GM18907 (cell line): ENCODE results near the gene OR4F3.
"Not testable (repeated sequence)": the region's sequence is repeated elsewhere in the genome, so short reads cannot be mapped to it uniquely, and the experiment has no call there.

Source experiments
- ATAC-seq: cut with Tn5 transposase; IDR thresholded peaks from one replicate; pipeline ENCODE4 v1.9.1; 2021; ENCODE audit warnings: mild to moderate bottlenecking, moderate library complexity; ENCODE audit not compliant: unreplicated experiment

Gene OR4F3

GRCh38 chr5:181366968-181367367, at the start of gene OR4F3:
OR4F3 (plus strand) TSS chr5:181367268.
- not testable (repeated sequence) for ATAC-seq
